ENCODE data around the gene E2F7. TPM values are rescaled to one million over a fixed set of nuclear protein-coding genes. Genes with fewer than 3 reads are reported as not detected.

The E2F7 gene
- polyA plus RNA-seq, 1 of the 3 experiments (the other 2 are of a cell fraction): 8.8 TPM

- TF ChIP-seq MXI1 (IDR thresholded peaks at IDR 0.05; ENCODE audit: low read depth, low read length) (no peak), NFIC (IDR thresholded peaks at IDR 0.05; ENCODE audit: borderline replicate concordance) (no peak), EZH2phosphoT487 (IDR thresholded peaks at IDR 0.05; ENCODE audit: borderline replicate concordance, low read depth) (no peak), FOXJ3 (CRISPR knock-in tag; IDR thresholded peaks at IDR 0.05) (no peak), ELF1 (IDR thresholded peaks at IDR 0.05) (no peak), CHD2 (IDR thresholded peaks at IDR 0.05; ENCODE audit: low read length, partially characterized antibody) (no peak), PBX3 (IDR thresholded peaks at IDR 0.05) (no peak), REST (IDR thresholded peaks at IDR 0.05; ENCODE audit: low read depth, low read length) (no peak)
These were observed 64.1 kb downstream of the E2F7 start (continued) for GRCh38 chr12:77001276-77001675.

DNA sequence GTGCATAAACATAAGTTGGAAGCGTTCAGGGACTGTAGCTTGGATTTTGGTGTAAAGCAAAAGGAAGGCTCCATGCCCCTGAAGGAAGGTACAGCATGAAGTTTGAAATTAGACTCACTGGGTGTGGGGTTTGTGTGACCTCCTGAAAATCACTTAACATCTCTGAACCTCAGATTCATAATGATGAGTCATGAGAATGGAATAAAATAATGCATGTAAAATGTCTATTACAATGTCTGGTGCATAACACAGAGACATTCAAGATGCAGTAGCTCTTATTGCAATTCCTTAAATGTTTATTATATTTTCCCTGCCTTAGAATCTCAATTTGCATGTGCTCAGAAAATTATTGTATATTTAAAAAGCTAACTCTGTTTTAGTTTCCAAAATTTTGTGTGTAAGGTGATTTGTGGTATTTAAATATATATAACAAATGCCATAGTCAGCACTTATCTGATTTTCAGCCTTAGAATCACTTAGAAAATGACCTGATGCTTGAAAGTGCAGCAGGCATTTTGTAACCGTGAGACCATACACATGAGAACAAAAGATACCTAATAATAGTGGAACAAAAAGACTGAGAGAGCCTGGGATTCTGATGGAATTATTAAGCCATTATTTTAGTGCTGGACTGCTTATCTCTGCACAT is 66.3 kb downstream of the E2F7 start:
- DNase-seq: no peak
- Histone ChIP-seq H2AFZ (ENCODE audit: low read depth) (no peak overlapping the region), H3F3A (replicated peaks; ENCODE audit: insufficient read depth) (no peaks in the 10 kb centered on the region), H3K36me3 (replicated peaks in 1 of 2; ENCODE audit: control insufficient read depth in 1 of 2, insufficient read depth in 2 of 2, low read length in 1 of 2) (no peaks in the 10 kb centered on the region), H3K4me2 (no peak overlapping the region), H4K20me1 (ENCODE audit: insufficient read depth) (no peaks in the 10 kb centered on the region), H3K27ac (ENCODE audit: low read depth in 2 of 2, low read length in 1 of 2) (no peak overlapping the region), H3K4me3 (ENCODE audit: low read depth in 2 of 2, low read length in 1 of 2) (no peak overlapping the region), H3K9ac (no peak overlapping the region), H3K9me2 (no peaks in the 10 kb centered on the region), H3K79me2 (ENCODE audit: insufficient read depth) (no peaks in the 10 kb centered on the region), H3K4me1 (ENCODE audit: control insufficient read depth in 1 of 2, insufficient read depth in 2 of 2, low read depth in 1 of 2, low read length in 1 of 2) (peaks cover 0 to 2% of the 10 kb centered on the region in 2 experiments; a peak in 1 of 4 replicates), H3K27me3 (ENCODE audit: insufficient read depth) (no peaks in the 10 kb centered on the region), H3K9me3 (no peaks in the 10 kb centered on the region)
- TF ChIP-seq JUND (IDR thresholded peaks at IDR 0.05) (0 out of 2 replicates have a peak, but pooled peaks have one; percentile 35), RXRA (IDR thresholded peaks at IDR 0.05; ENCODE audit: borderline replicate concordance, low read depth) (no peak), NRF1 (IDR thresholded peaks at IDR 0.05; ENCODE audit: low read depth, low read length) (no peak), USF2 (IDR thresholded peaks at IDR 0.05; ENCODE audit: borderline replicate concordance, low read depth, low read length) (no peak), TCF12 (IDR thresholded peaks at IDR 0.05) (peak; percentile 48; the same call in 1 of the 2 replicates), FOSL2 (IDR thresholded peaks at IDR 0.05; ENCODE audit: borderline replicate concordance, low read depth) (no peak; the same call in 1 of the 2 replicates), EP300 (IDR thresholded peaks at IDR 0.05; ENCODE audit: borderline replicate concordance in 1 of 2, low read depth in 1 of 2, low read length in 1 of 2) (no peak), CHD2 (IDR thresholded peaks at IDR 0.05; ENCODE audit: low read length, partially characterized antibody) (no peak), EZH2phosphoT487 (IDR thresholded peaks at IDR 0.05; ENCODE audit: borderline replicate concordance, low read depth) (no peak)
- CTCF ChIA-PET: interaction anchor here (1.0 to 5.9 kb wide), 4 partner anchors 11 to 50 kb away, joined by 3 to 48 read pairs (median 3); no protein-coding TSS in a partner anchor
- POLR2A ChIA-PET: no interaction called here
- 52% methylated on average over 2 of the region's 2 CpGs for WGBS (ENCODE audit: low lambda C conversion rate)

Measured in SK-N-SH (cell line).